GM12801 (cell line): Measurements from ENCODE around the gene IRS2.

ENCODE experiments used
- CTCF ChIP-seq: IDR thresholded peaks from one replicate; pipeline ENCODE4 v1.5.1; 2011; ENCODE audit warnings: control low read depth; ENCODE audit not compliant: insufficient read length; ENCODE audit errors: extremely low read depth

Gene IRS2, protein sequence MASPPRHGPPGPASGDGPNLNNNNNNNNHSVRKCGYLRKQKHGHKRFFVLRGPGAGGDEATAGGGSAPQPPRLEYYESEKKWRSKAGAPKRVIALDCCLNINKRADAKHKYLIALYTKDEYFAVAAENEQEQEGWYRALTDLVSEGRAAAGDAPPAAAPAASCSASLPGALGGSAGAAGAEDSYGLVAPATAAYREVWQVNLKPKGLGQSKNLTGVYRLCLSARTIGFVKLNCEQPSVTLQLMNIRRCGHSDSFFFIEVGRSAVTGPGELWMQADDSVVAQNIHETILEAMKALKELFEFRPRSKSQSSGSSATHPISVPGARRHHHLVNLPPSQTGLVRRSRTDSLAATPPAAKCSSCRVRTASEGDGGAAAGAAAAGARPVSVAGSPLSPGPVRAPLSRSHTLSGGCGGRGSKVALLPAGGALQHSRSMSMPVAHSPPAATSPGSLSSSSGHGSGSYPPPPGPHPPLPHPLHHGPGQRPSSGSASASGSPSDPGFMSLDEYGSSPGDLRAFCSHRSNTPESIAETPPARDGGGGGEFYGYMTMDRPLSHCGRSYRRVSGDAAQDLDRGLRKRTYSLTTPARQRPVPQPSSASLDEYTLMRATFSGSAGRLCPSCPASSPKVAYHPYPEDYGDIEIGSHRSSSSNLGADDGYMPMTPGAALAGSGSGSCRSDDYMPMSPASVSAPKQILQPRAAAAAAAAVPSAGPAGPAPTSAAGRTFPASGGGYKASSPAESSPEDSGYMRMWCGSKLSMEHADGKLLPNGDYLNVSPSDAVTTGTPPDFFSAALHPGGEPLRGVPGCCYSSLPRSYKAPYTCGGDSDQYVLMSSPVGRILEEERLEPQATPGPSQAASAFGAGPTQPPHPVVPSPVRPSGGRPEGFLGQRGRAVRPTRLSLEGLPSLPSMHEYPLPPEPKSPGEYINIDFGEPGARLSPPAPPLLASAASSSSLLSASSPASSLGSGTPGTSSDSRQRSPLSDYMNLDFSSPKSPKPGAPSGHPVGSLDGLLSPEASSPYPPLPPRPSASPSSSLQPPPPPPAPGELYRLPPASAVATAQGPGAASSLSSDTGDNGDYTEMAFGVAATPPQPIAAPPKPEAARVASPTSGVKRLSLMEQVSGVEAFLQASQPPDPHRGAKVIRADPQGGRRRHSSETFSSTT (N-terminal part only)

GRCh38 chr13:109786457-109787134 is at the start of gene IRS2:
IRS2 (minus strand) TSS chr13:109786583; CDS start chr13:109786053, 530 bp downstream.
- TF ChIP-seq CTCF = no peak

- TF ChIP-seq CTCF = no peak
These were observed 48.8 kb upstream of the IRS2 start for GRCh38 chr13:109834973-109835720.

DNA sequence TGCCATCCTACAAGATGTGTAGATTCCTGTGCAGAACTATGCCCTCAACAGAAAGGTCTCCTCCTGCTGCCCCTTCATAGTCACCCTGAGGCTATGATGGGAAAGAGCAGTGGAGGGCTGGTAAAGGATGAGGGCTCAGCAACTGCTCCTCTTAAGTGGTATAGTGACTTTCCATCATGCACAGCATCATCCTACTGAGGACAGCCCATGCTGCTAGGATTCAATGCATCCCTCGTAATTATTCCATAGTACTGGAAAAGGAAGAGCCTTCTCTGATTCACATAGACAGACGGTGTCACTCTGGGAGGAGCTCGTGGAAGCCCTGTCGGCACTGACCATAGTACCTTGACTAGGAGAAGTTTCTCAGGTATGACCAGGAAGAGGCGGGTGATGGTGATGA is 47.6 kb upstream of the IRS2 start:
- TF ChIP-seq CTCF = no peak

DNA sequence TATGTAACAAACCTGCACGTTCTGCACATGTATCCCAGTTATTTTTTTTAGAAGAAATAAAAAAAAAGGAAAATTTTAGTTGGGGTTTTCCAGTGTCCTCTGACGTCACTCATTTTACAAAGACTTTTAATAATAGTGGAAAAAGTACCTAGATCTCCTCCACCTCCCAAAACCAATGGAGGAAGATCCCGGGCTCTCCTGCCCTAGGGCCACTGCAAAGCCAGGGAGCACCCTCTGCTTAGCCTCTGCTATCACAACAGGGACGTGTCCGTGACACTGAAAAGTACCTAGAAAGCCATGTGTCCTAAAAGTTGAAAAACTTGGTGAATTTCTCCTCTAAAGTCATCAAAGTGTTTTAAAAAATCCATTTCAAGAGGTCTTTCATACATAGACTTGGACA is 46.7 kb upstream of the IRS2 start:
- no peak for TF ChIP-seq CTCF

DNA sequence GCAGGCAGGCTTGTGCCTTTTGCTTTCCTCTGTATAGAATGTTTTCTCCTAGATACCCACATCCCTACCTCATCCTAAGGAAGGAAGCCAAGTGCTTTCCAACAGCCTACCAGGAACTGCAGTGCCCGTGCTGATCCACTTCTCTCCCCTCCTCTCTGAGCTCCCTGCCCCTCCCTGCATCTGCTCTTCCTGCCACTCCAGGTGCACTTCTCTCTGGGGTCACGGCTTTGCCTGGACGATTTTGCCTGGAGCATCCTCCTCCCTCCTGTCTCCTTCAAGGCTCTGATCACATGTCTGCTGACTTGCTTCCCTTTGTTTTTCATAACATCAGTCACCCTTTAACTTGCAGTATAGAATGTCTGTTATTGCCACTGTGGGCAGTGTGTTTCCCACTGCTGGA is 34.7 kb upstream of the IRS2 start:
- TF ChIP-seq CTCF = no peak

DNA sequence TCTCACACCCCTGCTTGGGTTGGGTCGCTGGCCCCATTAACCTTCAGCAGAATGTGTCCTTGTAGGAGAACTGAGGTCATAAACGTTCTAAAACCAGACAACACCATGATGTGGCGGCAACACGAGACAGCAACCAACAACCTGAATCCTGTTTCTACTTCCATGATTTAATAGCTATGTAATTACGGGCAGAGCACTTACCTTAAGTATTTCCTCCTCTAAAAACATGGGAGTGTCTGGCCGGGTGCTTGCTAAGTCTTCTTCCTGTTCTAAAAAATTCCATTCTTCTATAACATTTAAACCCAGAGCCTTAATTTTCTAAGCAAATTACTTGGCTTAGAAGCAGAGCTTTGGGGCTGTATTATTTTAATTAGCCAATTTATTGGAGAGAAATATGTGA is 33.5 kb upstream of the IRS2 start:
- TF ChIP-seq CTCF = no peak
